Stimulated activated CD4-positive, alpha-beta T cell treated with anti-CD3 and anti-CD28 coated beads, TNF-alpha, amount 100 ng/mL, for 24 hours (primary cell): ENCODE results near the gene RNF217.

Experiments
- DNase-seq, 3 experiments: peaks; one replicate each; pipeline ENCODE4 v3.0.0-alpha.2; 2020; ENCODE audit warnings: low read depth in 3 of 3

Gene RNF217

GRCh38 chr6:124987999-124988591 lies 25.9 kb downstream of the RNF217 start:
- DNase-seq = no peak

DNA sequence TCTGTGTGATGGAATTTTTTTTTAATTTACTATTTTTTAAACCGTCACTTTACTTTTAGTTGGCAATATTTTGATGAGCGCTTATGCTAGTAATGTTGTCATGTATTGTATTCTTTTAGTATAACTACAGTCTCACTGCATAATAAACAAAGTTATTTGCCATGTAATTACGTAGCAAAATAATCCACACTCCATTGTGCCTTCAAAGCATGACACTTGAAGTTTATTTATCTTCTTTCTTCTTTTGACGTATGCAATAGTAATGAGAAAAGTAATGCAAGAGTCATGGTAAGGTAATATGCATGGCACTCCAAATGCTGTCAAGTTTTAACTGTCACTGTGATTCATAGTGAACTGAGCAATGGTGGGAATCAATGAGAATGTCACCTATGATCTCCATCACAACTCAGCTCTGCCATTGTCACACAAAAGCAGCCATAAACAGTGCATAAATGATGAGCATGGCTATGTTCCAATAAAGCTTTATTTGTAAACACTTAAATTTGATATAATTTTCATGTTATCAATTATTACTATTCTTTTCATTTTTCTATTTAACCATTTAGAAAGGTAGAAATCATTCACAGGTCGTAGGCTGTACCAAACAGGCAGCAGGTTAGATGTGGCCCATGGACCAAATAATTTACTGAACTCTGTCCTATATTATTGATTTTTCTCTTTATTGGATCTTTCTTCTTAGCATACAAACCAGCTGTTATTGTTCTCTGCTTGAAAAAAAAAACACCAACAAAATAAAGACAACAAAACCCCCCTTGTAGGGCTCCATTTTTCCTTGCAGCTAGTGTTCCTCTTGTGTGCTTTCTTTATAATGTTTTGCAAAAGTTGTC lies 27.1 kb downstream of the RNF217 start:
- no peak for DNase-seq

GRCh38 chr6:124990988-124991387 lies 28.8 kb downstream of the RNF217 start:
- no peak for DNase-seq

GRCh38 chr6:124991764-124992295 lies 29.6 kb downstream of the RNF217 start:
- DNase-seq = no peak

- DNase-seq = no peak
Observed at GRCh38 chr6:124993327-124993726, 31.1 kb downstream of the RNF217 start.

DNA sequence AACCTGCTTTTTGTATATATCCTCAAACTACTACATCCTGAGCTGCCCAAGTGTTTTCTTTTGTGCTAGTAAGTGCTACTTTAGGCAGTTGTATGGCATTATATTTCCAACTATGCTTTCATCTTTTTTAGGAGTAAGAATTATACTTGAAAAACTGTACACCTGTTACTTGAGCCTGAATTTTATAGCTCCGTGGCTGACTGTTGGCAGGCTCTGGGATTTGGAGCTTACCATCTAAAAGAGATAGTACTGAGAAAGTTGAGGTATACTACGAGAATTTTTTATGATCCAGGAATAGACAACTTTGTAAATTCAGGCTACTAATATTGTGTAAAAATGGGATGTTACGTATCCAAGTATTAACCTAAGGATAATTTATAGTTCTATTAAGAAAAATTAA lies 32.4 kb downstream of the RNF217 start:
- no peak for DNase-seq

- no peak for DNase-seq
Observed at GRCh38 chr6:124995131-124995530, 32.9 kb downstream of the RNF217 start.

GRCh38 chr6:124995645-124996325 lies 33.5 kb downstream of the RNF217 start:
- DNase-seq = no peak

GRCh38 chr6:124996411-124996810 lies 34.2 kb downstream of the RNF217 start:
- DNase-seq = no peak

- DNase-seq = no peak
Observed at GRCh38 chr6:124997196-124997875, 35.1 kb downstream of the RNF217 start.

DNA sequence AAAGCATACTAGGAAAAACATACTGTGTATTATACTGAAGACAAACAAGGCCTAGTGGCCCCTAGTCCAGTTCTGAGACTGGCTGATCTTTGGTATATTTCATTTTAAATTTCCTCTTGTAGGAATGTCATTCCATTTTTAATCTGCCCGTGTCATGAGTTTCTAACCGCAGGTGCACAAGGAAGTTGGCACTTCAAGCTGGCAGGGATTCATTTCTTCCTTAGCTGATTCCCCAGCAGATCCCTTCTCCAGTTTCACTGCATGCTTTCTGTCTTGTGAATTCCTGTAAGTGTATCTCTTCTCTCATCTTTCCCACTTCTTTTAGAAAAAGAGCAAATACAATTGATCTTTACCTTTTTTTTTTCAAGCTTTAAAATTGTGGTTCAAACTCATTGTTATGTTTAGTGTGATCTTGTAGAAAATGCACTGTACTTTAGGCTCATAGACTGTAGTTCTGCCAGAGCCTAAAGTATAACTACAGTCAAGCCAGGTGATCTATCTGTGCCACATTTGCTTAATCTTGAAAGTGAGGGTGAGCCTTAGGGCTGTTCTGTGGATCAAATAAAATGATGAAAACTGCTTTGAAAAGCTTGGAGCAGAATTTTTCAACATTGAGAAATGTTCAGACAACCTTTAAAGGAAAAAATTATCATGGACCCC lies 37.0 kb downstream of the RNF217 start:
- no peak for DNase-seq

DNA sequence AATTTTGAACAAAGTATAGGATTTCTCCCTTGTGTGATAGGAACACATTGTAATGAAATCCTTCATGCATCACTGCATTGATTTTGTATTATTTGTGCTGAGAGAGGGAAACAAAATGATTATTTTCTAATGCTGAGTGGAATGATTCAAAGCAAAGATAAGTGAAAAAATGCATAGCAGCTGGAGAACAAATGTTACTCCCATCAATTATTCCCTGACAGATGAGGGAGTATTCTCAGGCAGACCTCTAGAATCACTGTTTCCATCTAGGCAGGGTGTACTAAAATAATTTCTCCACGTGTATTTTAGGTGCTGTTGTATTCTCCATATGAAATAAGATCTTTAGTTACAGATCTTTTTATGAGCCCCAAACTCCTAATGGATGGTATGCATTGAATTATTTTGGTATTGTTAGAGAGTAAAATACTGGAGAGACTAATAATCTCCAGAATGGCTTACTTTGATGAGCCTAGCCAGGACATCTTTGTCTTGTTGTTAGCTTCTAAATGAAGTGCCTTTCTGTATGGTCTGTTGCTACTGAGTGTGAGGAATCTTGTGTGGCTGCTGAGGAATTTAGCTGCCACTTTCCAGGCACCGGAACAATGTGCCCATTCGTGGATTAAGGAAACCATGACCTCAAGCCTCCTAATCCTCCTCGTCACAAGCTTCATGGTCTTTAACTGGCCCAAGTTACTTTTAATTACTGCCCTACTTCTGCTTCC lies 39.6 kb downstream of the RNF217 start:
- DNase-seq = no peak

DNA sequence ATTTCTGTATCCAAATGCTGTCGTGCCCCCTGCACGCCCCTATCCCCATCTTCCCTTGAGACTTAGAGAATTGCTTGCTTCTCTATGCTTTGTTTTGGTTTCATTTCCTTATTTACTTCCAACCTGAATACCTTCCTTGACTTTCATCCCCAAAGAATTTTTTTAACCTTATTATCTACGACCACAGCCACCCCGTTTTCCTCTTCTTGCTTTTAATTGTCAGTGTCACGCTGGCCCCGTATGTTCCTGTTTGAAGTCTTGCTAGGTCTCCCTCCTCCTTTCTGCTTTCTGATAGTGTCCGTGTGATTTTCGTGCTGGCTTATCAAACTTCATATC lies 40.1 kb downstream of the RNF217 start:
- DNase-seq = no peak

GRCh38 chr6:125003070-125003469 lies 40.8 kb downstream of the RNF217 start:
- DNase-seq = no peak

DNA sequence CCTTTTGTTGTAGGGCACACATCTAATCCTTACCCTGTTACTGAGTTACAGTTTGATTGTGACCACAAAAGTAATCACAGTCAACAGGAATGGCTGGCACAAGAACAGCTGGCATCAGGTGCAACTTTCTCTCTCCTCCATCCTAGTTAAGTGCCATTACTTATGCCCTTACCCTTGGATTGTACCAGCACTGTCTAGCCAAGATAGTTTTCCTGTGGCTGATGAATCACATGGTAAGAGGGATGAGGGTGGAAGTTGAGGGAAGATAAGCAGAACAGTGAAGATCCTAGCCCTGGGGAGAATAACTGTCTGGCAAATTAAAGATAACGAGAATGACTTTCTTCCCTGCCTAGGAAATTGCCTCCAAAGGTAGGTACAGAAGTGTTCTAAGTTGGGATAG lies 42.0 kb downstream of the RNF217 start:
- DNase-seq = no peak

DNA sequence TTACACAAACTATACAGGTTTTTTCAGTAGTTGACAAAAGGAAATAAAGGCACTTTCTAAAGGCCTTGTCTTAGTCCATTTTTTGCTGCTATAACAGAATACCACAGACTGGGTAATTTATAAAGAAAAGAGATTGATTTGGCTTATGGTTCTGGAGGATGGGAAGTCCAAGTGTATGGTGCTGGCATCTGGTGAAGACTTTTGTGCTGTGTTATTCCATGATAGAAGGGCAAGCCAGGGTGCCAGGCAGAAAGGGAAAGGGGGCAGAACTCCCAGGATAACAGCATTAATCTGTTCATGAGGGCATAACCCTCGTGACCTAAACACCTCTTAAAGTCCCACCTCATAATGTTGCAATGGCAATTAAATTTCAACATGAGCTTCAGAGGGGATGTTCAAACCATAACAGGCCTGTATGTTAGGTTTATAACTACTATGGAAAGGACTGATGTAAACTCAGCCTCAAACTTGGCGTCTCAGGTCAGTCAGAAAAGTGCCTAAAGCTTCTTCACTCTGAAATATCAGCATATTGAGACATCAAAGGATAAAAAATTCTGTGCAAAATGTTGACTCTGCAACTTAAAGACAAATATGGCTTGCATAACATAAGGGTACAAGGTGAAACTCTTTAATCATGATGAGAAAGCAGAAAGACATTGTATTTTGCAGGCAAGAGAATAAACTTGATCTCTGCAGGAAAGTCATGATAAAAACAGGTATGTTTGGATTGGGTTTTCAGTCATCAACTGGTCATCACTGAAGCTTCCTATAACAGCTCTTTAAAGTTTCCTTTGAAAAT lies 42.8 kb downstream of the RNF217 start:
- no peak for DNase-seq

GRCh38 chr6:125008261-125008703 lies 46.0 kb downstream of the RNF217 start:
- DNase-seq = no peak

DNA sequence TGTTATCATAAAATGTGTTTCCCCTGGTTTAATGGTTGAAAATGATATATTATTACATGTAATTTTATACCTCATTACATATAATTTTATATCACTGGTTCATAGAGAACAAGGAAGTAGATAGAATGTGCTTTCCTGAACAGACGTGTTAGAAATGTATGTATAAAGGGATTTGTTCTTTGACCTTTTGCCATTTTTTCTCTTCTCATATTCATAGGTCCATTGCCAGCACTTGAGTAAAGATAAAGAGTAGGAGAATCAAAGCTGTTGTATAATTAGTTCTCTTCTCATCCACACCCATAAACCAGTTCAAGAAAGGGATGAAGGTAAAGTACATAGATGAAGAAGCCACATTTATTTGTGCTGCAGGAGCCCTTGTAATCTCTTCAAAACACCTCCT lies 46.7 kb downstream of the RNF217 start:
- DNase-seq = no peak

DNA sequence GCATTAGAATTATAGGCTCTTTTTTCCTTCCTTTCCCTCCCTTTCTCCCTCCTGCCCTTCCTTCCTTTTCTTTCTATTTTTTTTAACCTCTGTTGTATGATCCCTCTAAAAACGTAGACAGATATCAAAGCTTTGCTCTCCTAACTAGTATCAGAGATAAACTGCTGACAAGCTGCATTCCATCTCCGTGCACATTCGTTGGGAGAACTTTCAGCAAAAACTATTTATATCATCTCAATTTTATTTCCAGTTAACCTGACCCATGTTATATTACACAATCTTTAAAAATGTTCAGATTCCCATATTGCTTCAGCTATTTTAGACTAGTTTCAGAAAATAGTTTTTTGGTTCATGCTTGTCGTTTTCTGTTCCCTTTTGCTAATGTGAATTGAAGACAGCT lies 47.3 kb downstream of the RNF217 start:
- DNase-seq = no peak
